ENCODE results near the gene CALHM1.
"Not testable (repeated sequence)": the region's sequence is repeated elsewhere in the genome, so short reads cannot be mapped to it uniquely, and the experiment has no call there.

The CALHM1 gene

GRCh38 chr10:103492655-103493261, 34.1 kb upstream of the CALHM1 start:
- POLR2A ChIA-PET, result no interaction called here

GRCh38 chr10:103491729-103492364, 33.1 kb upstream of the CALHM1 start:
- POLR2A ChIA-PET, result interaction anchor here (1.0 to 1.1 kb wide), 2 partner anchors 17 to 124 kb away, joined by 3 to 5 read pairs; partner anchors contain the start of gene TAF5
- CTCF ChIA-PET, result interaction anchor here (0.6 to 2.7 kb wide), 6 partner anchors 9 to 248 kb away, joined by 3 to 7 read pairs (median 4); no protein-coding TSS in a partner anchor
- no peak for DNase-seq (ENCODE audit: extremely low spot score)

More at GRCh38 chr10:103492655-103493261, 34.1 kb upstream of the CALHM1 start:
- TF ChIP-seq ELF4 (IDR thresholded peaks at IDR 0.05), result no peak
- TF ChIP-seq SUZ12 (IDR thresholded peaks at IDR 0.05), result no peak
- CTCF ChIA-PET, result interaction anchor here (0.5 to 2.7 kb wide), 7 partner anchors 10 to 249 kb away, joined by 3 to 8 read pairs (median 4); no protein-coding TSS in a partner anchor
- DNase-seq (ENCODE audit: extremely low spot score), result no peak

GRCh38 chr10:103490986-103491314, 32.2 kb upstream of the CALHM1 start:
- DNase-seq (ENCODE audit: extremely low spot score), result no peak
- TF ChIP-seq CTBP1 (IDR thresholded peaks at IDR 0.05; ENCODE audit: borderline replicate concordance) (no peak), ELF4 (IDR thresholded peaks at IDR 0.05) (no peak), LEF1 (IDR thresholded peaks at IDR 0.05; ENCODE audit: borderline replicate concordance) (no peak), FOXK2 (IDR thresholded peaks at IDR 0.05) (no peak), L3MBTL2 (conservative IDR thresholded peaks at IDR 0.05) (no peak), ZNF384 (IDR thresholded peaks at IDR 0.05) (no peak), SP1 (IDR thresholded peaks at IDR 0.05) (no peak), ARNT (IDR thresholded peaks at IDR 0.05) (no peak), NFRKB (IDR thresholded peaks at IDR 0.05) (no peak), SUZ12 (IDR thresholded peaks at IDR 0.05) (no peak), BHLHE40 (IDR thresholded peaks at IDR 0.05; ENCODE audit: borderline replicate concordance) (no peak), FOXM1 (IDR thresholded peaks at IDR 0.05; ENCODE audit: borderline replicate concordance) (no peak), HDGF (IDR thresholded peaks at IDR 0.05; ENCODE audit: borderline replicate concordance) (no peak), FOXA1 (IDR thresholded peaks at IDR 0.05) (no peak), PKNOX1 (IDR thresholded peaks at IDR 0.05) (no peak), TARDBP (IDR thresholded peaks at IDR 0.05) (no peak)
- CTCF ChIA-PET, result interaction anchor here (0.6 to 2.7 kb wide), 4 partner anchors 10 to 1655 kb away, joined by 3 to 7 read pairs (median 5); no protein-coding TSS in a partner anchor
- POLR2A ChIA-PET, result interaction anchor here (1.0 to 1.1 kb wide), 2 partner anchors 16 to 123 kb away, joined by 3 to 5 read pairs; partner anchors contain the start of gene TAF5

More at GRCh38 chr10:103491729-103492364, 33.1 kb upstream of the CALHM1 start:
- no peak for TF ChIP-seq ZNF384 (IDR thresholded peaks at IDR 0.05)
- TF ChIP-seq ARNT (IDR thresholded peaks at IDR 0.05), result no peak
- no peak for TF ChIP-seq SUZ12 (IDR thresholded peaks at IDR 0.05)
- no peak for TF ChIP-seq ELF4 (IDR thresholded peaks at IDR 0.05)
- TF ChIP-seq PKNOX1 (IDR thresholded peaks at IDR 0.05), result no peak
- no peak for TF ChIP-seq LEF1 (IDR thresholded peaks at IDR 0.05; ENCODE audit: borderline replicate concordance)
- TF ChIP-seq BHLHE40 (IDR thresholded peaks at IDR 0.05; ENCODE audit: borderline replicate concordance), result no peak
- TF ChIP-seq HDGF (IDR thresholded peaks at IDR 0.05; ENCODE audit: borderline replicate concordance), result no peak
- no peak for TF ChIP-seq L3MBTL2 (conservative IDR thresholded peaks at IDR 0.05)

- ChIA-PET POLR2A (no interaction called here), CTCF (no interaction called here)
- no peak for TF ChIP-seq HDGF (IDR thresholded peaks at IDR 0.05; ENCODE audit: borderline replicate concordance)
- TF ChIP-seq ELF4 (IDR thresholded peaks at IDR 0.05), result no peak
- TF ChIP-seq BHLHE40 (IDR thresholded peaks at IDR 0.05; ENCODE audit: borderline replicate concordance), result no peak
- TF ChIP-seq FOXK2 (IDR thresholded peaks at IDR 0.05), result no peak
- no peak for TF ChIP-seq FOXA1 (IDR thresholded peaks at IDR 0.05)
- TF ChIP-seq PKNOX1 (IDR thresholded peaks at IDR 0.05), result no peak
- no peak for TF ChIP-seq FOXM1 (IDR thresholded peaks at IDR 0.05; ENCODE audit: borderline replicate concordance)
- no peak for TF ChIP-seq L3MBTL2 (conservative IDR thresholded peaks at IDR 0.05)
- TF ChIP-seq CTBP1 (IDR thresholded peaks at IDR 0.05; ENCODE audit: borderline replicate concordance), result no peak
- TF ChIP-seq LEF1 (IDR thresholded peaks at IDR 0.05; ENCODE audit: borderline replicate concordance), result no peak
- TF ChIP-seq ZNF384 (IDR thresholded peaks at IDR 0.05), result no peak
- no peak for TF ChIP-seq SP1 (IDR thresholded peaks at IDR 0.05)
- TF ChIP-seq NFRKB (IDR thresholded peaks at IDR 0.05), result no peak
- no peak for TF ChIP-seq TARDBP (IDR thresholded peaks at IDR 0.05)
- no peak for TF ChIP-seq ARNT (IDR thresholded peaks at IDR 0.05)
- no peak for DNase-seq (ENCODE audit: extremely low spot score)
These were observed 28.7 kb upstream of the CALHM1 start for GRCh38 chr10:103487410-103487708.

- POLR2A ChIA-PET; DNase-seq (ENCODE audit: extremely low spot score): not testable (repeated sequence)
- CTCF ChIA-PET, result interaction anchor here (0.8 to 1.7 kb wide), 3 partner anchors 13 to 21 kb away, joined by 3 to 5 read pairs (median 5); no protein-coding TSS in a partner anchor
These were observed 28.1 kb upstream of the CALHM1 start for GRCh38 chr10:103486635-103487409.
